Esophagus muscularis mucosa (tissue), 4 donors: Measurements from ENCODE around the gene CHEK2. TPM values are rescaled to one million over a fixed set of nuclear protein-coding genes. Genes with fewer than 3 reads are reported as not detected.
"Not testable (repeated sequence)": the region's sequence is repeated elsewhere in the genome, so short reads cannot be mapped to it uniquely, and the experiment has no call there.

Source experiments
- DNase-seq: peaks from one replicate; pipeline ENCODE4 v3.0.0-alpha.2; 2017; ENCODE audit errors: extremely low spot score
- H3K27ac ChIP-seq, 4 donors: fragments of 200-600 bp; sonication (generic); replicated peaks in 1 of 4; 1 replicate in 3 of 4; 2 replicates in 1 of 4; pipeline ENCODE4 v1.5.1; 2016 to 2019; ENCODE audit warnings: mild to moderate bottlenecking in 1 of 4
- H3K27me3 ChIP-seq, 4 donors: fragments of 200-600 bp; sonication (generic); one replicate each; pipeline versions ENCODE4 v1.5.1 to v1.6.0; 2016 to 2019
- H3K36me3 ChIP-seq, 4 donors: fragments of 200-600 bp; sonication (generic); one replicate each; pipeline ENCODE4 v1.5.1; 2016 to 2019
- H3K4me1 ChIP-seq, 4 donors: fragments of 200-600 bp; sonication (generic); one replicate each; pipeline ENCODE4 v1.5.1; 2016 to 2019
- H3K4me3 ChIP-seq, 4 donors: fragments of 200-600 bp; sonication (generic); 1 replicate in 2 of 4; 2 replicates in 2 of 4; pipeline ENCODE4 v1.5.1; 2016 to 2019; ENCODE audit warnings: mild to moderate bottlenecking in 4 of 4, moderate library complexity in 1 of 4
- H3K9me3 ChIP-seq, 4 donors: fragments of 200-600 bp; sonication (generic); 1 replicate in 3 of 4; 2 replicates in 1 of 4; pipeline ENCODE4 v1.5.1; 2016 to 2019
- CTCF ChIP-seq, 3 experiments: fragments of 200-600 bp in 2 of 3; fragments of 450-650 bp in 1 of 3; sonication (generic) in 2 of 3; IDR thresholded peaks; one replicate each; pipeline ENCODE4 v1.5.1; 2017 to 2019; ENCODE audit warnings: antibody characterized with exemption in 3 of 3, mild to moderate bottlenecking in 2 of 3, moderate library complexity in 1 of 3
- EP300 ChIP-seq: sonication (generic); formaldehyde crosslinking; IDR thresholded peaks from one replicate; pipeline ENCODE4 v1.6.1; 2017; ENCODE audit warnings: antibody characterized with exemption
- POLR2A ChIP-seq: fragments of 450-650 bp; IDR thresholded peaks from one replicate; pipeline ENCODE4 v1.6.1; 2017; ENCODE audit warnings: antibody characterized with exemption, moderate library complexity, mild to moderate bottlenecking, low read depth
- POLR2AphosphoS5 ChIP-seq, 2 donors: sonication (generic); formaldehyde crosslinking; IDR thresholded peaks; one replicate each; pipeline ENCODE4 v1.6.1; 2017; ENCODE audit warnings: antibody characterized with exemption in 2 of 2
- WGBS: methylation state at CpG from one replicate; pipeline ENCODE4 v1.1.5; 2018; 5-methylcytosine and 5-hydroxymethylcytosine counted together
- intact Hi-C: fragments of 100-400 bp; cut with DNase I; formaldehyde crosslinking; loops from one replicate; pipeline ENCODE4 v1.15.1; 2023
- total RNA-seq, 4 donors: library from RNA; depleted of rRNA; stranded (reverse); fragments of >200 nt; gene quantifications; one replicate each; pipeline versions ENCODE4 v1.1.0 to v1.2.1, GENCODE V29; 2016

The CHEK2 gene
- total RNA-seq, 4 donors from 2014 or later = 2.9 to 5.1 (median 4.8) TPM

GRCh38 chr22:28771195-28771791, 29.7 kb upstream of the CHEK2 start:
- 76% methylated on average over 5 of the region's 5 CpGs for WGBS
- no peak for DNase-seq

GRCh38 chr22:28769394-28770085, 27.9 kb upstream of the CHEK2 start:
- no peaks in the 10 kb centered on the region for H3K36me3 ChIP-seq
- no peaks in the 10 kb centered on the region for H3K9me3 ChIP-seq
- DNase-seq = no peak
- H3K27me3 ChIP-seq = no peaks in the 10 kb centered on the region
- H3K4me3 ChIP-seq = no peak overlapping the region
- no peak for TF ChIP-seq POLR2A
- intact Hi-C loops = no loop called here
- no peak overlapping the region for H3K27ac ChIP-seq
- H3K4me1 ChIP-seq = peaks cover 10 to 18% (median 13%) of the 10 kb centered on the region in 4 donors
- WGBS = 92% methylated on average over 14 of the region's 14 CpGs

More at GRCh38 chr22:28771195-28771791, 29.7 kb upstream of the CHEK2 start:
- no peak overlapping the region for H3K27ac ChIP-seq
- no peak overlapping the region for H3K4me3 ChIP-seq
- H3K27me3 ChIP-seq = no peaks in the 10 kb centered on the region
- H3K36me3 ChIP-seq = peaks cover 0 to 17% (median 8%) of the 10 kb centered on the region in 4 donors
- H3K9me3 ChIP-seq = no peaks in the 10 kb centered on the region
- peaks cover 21 to 34% (median 31%) of the 10 kb centered on the region in 4 donors for H3K4me1 ChIP-seq
- TF ChIP-seq EP300 (no peak), POLR2AphosphoS5 (IDR thresholded peaks at IDR 0.05) (no peak), CTCF (IDR thresholded peaks at IDR 0.05) (no peak), POLR2A (no peak)
- intact Hi-C loops = no loop called here

GRCh38 chr22:28768701-28769393, 27.2 kb upstream of the CHEK2 start:
- peaks cover 3 to 11% (median 6%) of the 10 kb centered on the region in 4 donors for H3K4me1 ChIP-seq
- H3K36me3 ChIP-seq = no peaks in the 10 kb centered on the region
- no peak for TF ChIP-seq POLR2A
- TF ChIP-seq CTCF (IDR thresholded peaks at IDR 0.05) = no peak
- no peak for TF ChIP-seq EP300
- no peak for TF ChIP-seq POLR2AphosphoS5 (IDR thresholded peaks at IDR 0.05)
- H3K27ac ChIP-seq = no peak overlapping the region
- WGBS = 89% methylated on average over 6 of the region's 6 CpGs
- H3K27me3 ChIP-seq = no peaks in the 10 kb centered on the region
- intact Hi-C loops = no loop called here
- H3K4me3 ChIP-seq = no peak overlapping the region
- no peak for DNase-seq
- H3K9me3 ChIP-seq = no peaks in the 10 kb centered on the region

- 78% methylated on average over 3 of the region's 3 CpGs for WGBS
- DNase-seq = no peak
- no peaks in the 10 kb centered on the region for H3K4me1 ChIP-seq
Measured at GRCh38 chr22:28766628-28767027, 25.0 kb upstream of the CHEK2 start.

GRCh38 chr22:28762000-28762399, 20.4 kb upstream of the CHEK2 start:
- DNase-seq, H3K27me3 ChIP-seq, H3K27ac ChIP-seq, H3K36me3 ChIP-seq, H3K9me3 ChIP-seq, H3K4me1 ChIP-seq, H3K4me3 ChIP-seq, intact Hi-C loops: not testable (repeated sequence)
- 89% methylated on average over 4 of the region's 4 CpGs for WGBS

More at GRCh38 chr22:28766628-28767027, 25.0 kb upstream of the CHEK2 start:
- intact Hi-C loops = loop anchor here (1.0 kb wide), 1 partner anchor 13 kb away; no protein-coding TSS in a partner anchor
- H3K4me3 ChIP-seq = no peak overlapping the region
- TF ChIP-seq CTCF (IDR thresholded peaks at IDR 0.05) = no peak
- TF ChIP-seq POLR2A = no peak
- no peak for TF ChIP-seq POLR2AphosphoS5 (IDR thresholded peaks at IDR 0.05)
- TF ChIP-seq EP300 = no peak
- H3K27me3 ChIP-seq = no peaks in the 10 kb centered on the region
- no peaks in the 10 kb centered on the region for H3K9me3 ChIP-seq
- H3K36me3 ChIP-seq = no peaks in the 10 kb centered on the region
- H3K27ac ChIP-seq = no peak overlapping the region
